ENCODE measurements around the gene BBOX1.

Gene BBOX1

GRCh38 chr11:27118371-27118770 lies 77.8 kb downstream of the BBOX1 start:
- no peak for TF ChIP-seq REST (IDR thresholded peaks at IDR 0.05; ENCODE audit: insufficient read depth in 1 of 2, low read depth in 2 of 2, low read length in 2 of 2)
- no peak for TF ChIP-seq TAF1 (IDR thresholded peaks at IDR 0.05; ENCODE audit: borderline replicate concordance, insufficient read depth, low read length)
- no peak for TF ChIP-seq POLR2AphosphoS5 (IDR thresholded peaks at IDR 0.05; ENCODE audit: low read depth, low read length)
- no peak for TF ChIP-seq FOXP2 (optimal IDR thresholded peaks at IDR 0.05; ENCODE audit: borderline replicate concordance, extremely low read depth, extremely low read length, insufficient read depth)
- no peak for TF ChIP-seq SIN3A (IDR thresholded peaks at IDR 0.05; ENCODE audit: borderline replicate concordance, insufficient read depth, low read length)

- no peak for TF ChIP-seq TAF1 (IDR thresholded peaks at IDR 0.05; ENCODE audit: borderline replicate concordance, insufficient read depth, low read length)
- no peak for TF ChIP-seq REST (IDR thresholded peaks at IDR 0.05; ENCODE audit: insufficient read depth in 1 of 2, low read depth in 2 of 2, low read length in 2 of 2)
- TF ChIP-seq POLR2AphosphoS5 (IDR thresholded peaks at IDR 0.05; ENCODE audit: low read depth, low read length) = no peak
- TF ChIP-seq FOXP2 (optimal IDR thresholded peaks at IDR 0.05; ENCODE audit: borderline replicate concordance, extremely low read depth, extremely low read length, insufficient read depth) = no peak
- TF ChIP-seq SIN3A (IDR thresholded peaks at IDR 0.05; ENCODE audit: borderline replicate concordance, insufficient read depth, low read length) = no peak
Observed at GRCh38 chr11:27118949-27119348, 78.3 kb downstream of the BBOX1 start.

DNA sequence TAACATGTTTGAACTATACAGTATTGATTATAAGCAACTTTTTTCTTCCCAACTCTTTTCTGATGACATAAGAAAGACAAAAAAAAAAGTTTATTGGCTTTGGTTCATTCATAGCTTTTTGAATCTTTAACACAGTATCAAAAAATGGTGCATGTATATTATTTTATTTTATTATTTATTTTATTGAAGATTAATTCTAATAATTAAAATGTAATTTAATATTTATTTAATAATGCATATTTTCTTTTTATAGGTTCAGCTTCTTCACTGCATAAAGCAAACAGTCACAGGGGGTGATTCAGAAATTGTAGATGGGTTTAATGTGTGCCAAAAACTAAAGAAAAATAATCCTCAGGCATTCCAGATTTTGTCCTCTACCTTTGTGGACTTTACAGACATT lies 78.8 kb downstream of the BBOX1 start:
- TF ChIP-seq SIN3A (IDR thresholded peaks at IDR 0.05; ENCODE audit: borderline replicate concordance, insufficient read depth, low read length) (no peak), TAF1 (IDR thresholded peaks at IDR 0.05; ENCODE audit: borderline replicate concordance, insufficient read depth, low read length) (no peak), POLR2AphosphoS5 (IDR thresholded peaks at IDR 0.05; ENCODE audit: low read depth, low read length) (no peak), REST (IDR thresholded peaks at IDR 0.05; ENCODE audit: insufficient read depth in 1 of 2, low read depth in 2 of 2, low read length in 2 of 2) (no peak)

DNA sequence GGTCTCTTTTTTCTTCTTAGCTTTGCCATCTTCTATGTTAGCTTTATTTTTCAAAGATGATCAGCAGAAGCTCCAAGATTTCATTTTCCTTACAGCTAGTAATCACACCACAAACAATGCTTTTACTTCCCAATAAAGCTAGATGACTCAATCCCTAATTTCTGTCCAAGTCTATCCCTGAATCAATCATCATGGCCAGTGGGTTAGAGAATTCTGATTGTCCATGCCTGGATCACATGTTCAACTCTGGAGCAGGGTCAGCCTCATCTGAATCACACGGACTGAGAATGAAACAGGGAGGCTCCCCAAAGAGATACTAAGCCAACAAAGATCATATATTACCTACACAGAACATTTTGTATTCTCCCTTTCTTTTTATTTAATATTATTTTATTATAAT lies 79.6 kb downstream of the BBOX1 start:
- TF ChIP-seq FOXP2 (optimal IDR thresholded peaks at IDR 0.05; ENCODE audit: borderline replicate concordance, extremely low read depth, extremely low read length, insufficient read depth) = no peak
- TF ChIP-seq POLR2AphosphoS5 (IDR thresholded peaks at IDR 0.05; ENCODE audit: low read depth, low read length) = no peak
- no peak for TF ChIP-seq REST (IDR thresholded peaks at IDR 0.05; ENCODE audit: insufficient read depth in 1 of 2, low read depth in 2 of 2, low read length in 2 of 2)

GRCh38 chr11:27122001-27122400 lies 81.4 kb downstream of the BBOX1 start:
- TF ChIP-seq SIN3A (IDR thresholded peaks at IDR 0.05; ENCODE audit: borderline replicate concordance, insufficient read depth, low read length) = no peak
- no peak for TF ChIP-seq POLR2AphosphoS5 (IDR thresholded peaks at IDR 0.05; ENCODE audit: low read depth, low read length)
- no peak for TF ChIP-seq TAF1 (IDR thresholded peaks at IDR 0.05; ENCODE audit: borderline replicate concordance, insufficient read depth, low read length)
- no peak for TF ChIP-seq FOXP2 (optimal IDR thresholded peaks at IDR 0.05; ENCODE audit: borderline replicate concordance, extremely low read depth, extremely low read length, insufficient read depth)
- no peak for TF ChIP-seq REST (IDR thresholded peaks at IDR 0.05; ENCODE audit: insufficient read depth in 1 of 2, low read depth in 2 of 2, low read length in 2 of 2)
